Type B pancreatic cell (in vitro differentiated cells): ENCODE results near the gene HACE1. TPM values are rescaled to one million over a fixed set of nuclear protein-coding genes. Genes with fewer than 3 reads are reported as not detected.

Experiments used
- DNase-seq: peaks from one replicate; pipeline ENCODE4 v3.0.0; 2021; ENCODE audit warnings: mixed read lengths; ENCODE audit not compliant: unreplicated experiment; ENCODE audit errors: extremely low spot score
- H3K27ac Mint-ChIP-seq: 2 replicates; pipeline ENCODE4 v1.8.0; 2021; ENCODE audit warnings: mild to moderate bottlenecking, mixed read lengths
- H3K27me3 Mint-ChIP-seq: 2 replicates; pipeline ENCODE4 v1.8.0; 2021; ENCODE audit warnings: mixed read lengths
- H3K36me3 Mint-ChIP-seq: 2 replicates; pipeline ENCODE4 v1.8.0; 2021; ENCODE audit warnings: mixed read lengths
- H3K4me1 Mint-ChIP-seq: one replicate; pipeline ENCODE4 v1.8.0; 2021; ENCODE audit warnings: mixed read lengths; ENCODE audit not compliant: unreplicated experiment
- H3K4me3 Mint-ChIP-seq: 2 replicates; pipeline ENCODE4 v1.8.0; 2021; ENCODE audit warnings: mild to moderate bottlenecking, mixed read lengths
- H3K9me3 Mint-ChIP-seq: 2 replicates; pipeline ENCODE4 v1.8.0; 2021; ENCODE audit warnings: mixed read lengths
- total RNA-seq: library from RNA; stranded (reverse); gene quantifications from 2 replicates; pipeline ENCODE4 v1.2.1, GENCODE V29; 2021; ENCODE audit warnings: low replicate concordance
- TF ChIP-seq, protein P1 (sequence below): fragments of 200-600 bp; sonication (generic); conservative IDR thresholded peaks from 2 replicates; pipeline ENCODE4 v1.5.0; 2021; ENCODE audit warnings: antibody characterized with exemption, mild to moderate bottlenecking

HACE1 gene
- total RNA-seq, 1 donor from 2014 or later = 18.5 TPM

GRCh38 chr6:104682722-104683643 lies 176.7 kb downstream of the HACE1 start:
- Mint-ChIP-seq H3K4me1 (peaks cover 45% of the 10 kb centered on the region), H3K27ac (no peak overlapping the region), H3K27me3 (peaks cover 11% of the 10 kb centered on the region), H3K36me3 (no peaks in the 10 kb centered on the region), H3K9me3 (no peaks in the 10 kb centered on the region), H3K4me3 (no peak overlapping the region)
- no peak for DNase-seq
- TF ChIP-seq, protein P1, sequence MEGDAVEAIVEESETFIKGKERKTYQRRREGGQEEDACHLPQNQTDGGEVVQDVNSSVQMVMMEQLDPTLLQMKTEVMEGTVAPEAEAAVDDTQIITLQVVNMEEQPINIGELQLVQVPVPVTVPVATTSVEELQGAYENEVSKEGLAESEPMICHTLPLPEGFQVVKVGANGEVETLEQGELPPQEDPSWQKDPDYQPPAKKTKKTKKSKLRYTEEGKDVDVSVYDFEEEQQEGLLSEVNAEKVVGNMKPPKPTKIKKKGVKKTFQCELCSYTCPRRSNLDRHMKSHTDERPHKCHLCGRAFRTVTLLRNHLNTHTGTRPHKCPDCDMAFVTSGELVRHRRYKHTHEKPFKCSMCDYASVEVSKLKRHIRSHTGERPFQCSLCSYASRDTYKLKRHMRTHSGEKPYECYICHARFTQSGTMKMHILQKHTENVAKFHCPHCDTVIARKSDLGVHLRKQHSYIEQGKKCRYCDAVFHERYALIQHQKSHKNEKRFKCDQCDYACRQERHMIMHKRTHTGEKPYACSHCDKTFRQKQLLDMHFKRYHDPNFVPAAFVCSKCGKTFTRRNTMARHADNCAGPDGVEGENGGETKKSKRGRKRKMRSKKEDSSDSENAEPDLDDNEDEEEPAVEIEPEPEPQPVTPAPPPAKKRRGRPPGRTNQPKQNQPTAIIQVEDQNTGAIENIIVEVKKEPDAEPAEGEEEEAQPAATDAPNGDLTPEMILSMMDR = peak; percentile 89

- no peaks in the 10 kb centered on the region for H3K9me3 Mint-ChIP-seq
- TF ChIP-seq, protein P1 = no peak
- no peak for DNase-seq
- H3K27ac Mint-ChIP-seq = no peak overlapping the region
- H3K4me3 Mint-ChIP-seq = no peak overlapping the region
- H3K27me3 Mint-ChIP-seq = peaks cover 7% of the 10 kb centered on the region
- peaks cover 23% of the 10 kb centered on the region for H3K4me1 Mint-ChIP-seq
- peaks cover 3% of the 10 kb centered on the region for H3K36me3 Mint-ChIP-seq
Observed at GRCh38 chr6:104680539-104680938, 179.2 kb downstream of the HACE1 start.

GRCh38 chr6:104679971-104680370 lies 179.7 kb downstream of the HACE1 start:
- Mint-ChIP-seq H3K9me3 (no peaks in the 10 kb centered on the region), H3K36me3 (peaks cover 3% of the 10 kb centered on the region), H3K27me3 (peaks cover 7% of the 10 kb centered on the region), H3K27ac (no peak overlapping the region), H3K4me1 (peaks cover 22% of the 10 kb centered on the region), H3K4me3 (no peak overlapping the region)
- TF ChIP-seq, protein P1 = no peak
- no peak for DNase-seq

Other genes starting within 250 kb of the HACE1 start
- 7.6 and 22.3 TPM in 2 replicates for gene LIN28B, start 97.2 kb upstream of the HACE1 start, total RNA-seq